GOT3 (cell line): ENCODE data around the gene ZNF480.
"Not testable (repeated sequence)": the region's sequence is repeated elsewhere in the genome, so short reads cannot be mapped to it uniquely, and the experiment has no call there.

Source experiments
- DNase-seq: peaks from one replicate; lab custom pipeline; 2025; ENCODE audit warnings: mixed read lengths; lab: John Stamatoyannopoulos, UW

Gene ZNF480

DNA sequence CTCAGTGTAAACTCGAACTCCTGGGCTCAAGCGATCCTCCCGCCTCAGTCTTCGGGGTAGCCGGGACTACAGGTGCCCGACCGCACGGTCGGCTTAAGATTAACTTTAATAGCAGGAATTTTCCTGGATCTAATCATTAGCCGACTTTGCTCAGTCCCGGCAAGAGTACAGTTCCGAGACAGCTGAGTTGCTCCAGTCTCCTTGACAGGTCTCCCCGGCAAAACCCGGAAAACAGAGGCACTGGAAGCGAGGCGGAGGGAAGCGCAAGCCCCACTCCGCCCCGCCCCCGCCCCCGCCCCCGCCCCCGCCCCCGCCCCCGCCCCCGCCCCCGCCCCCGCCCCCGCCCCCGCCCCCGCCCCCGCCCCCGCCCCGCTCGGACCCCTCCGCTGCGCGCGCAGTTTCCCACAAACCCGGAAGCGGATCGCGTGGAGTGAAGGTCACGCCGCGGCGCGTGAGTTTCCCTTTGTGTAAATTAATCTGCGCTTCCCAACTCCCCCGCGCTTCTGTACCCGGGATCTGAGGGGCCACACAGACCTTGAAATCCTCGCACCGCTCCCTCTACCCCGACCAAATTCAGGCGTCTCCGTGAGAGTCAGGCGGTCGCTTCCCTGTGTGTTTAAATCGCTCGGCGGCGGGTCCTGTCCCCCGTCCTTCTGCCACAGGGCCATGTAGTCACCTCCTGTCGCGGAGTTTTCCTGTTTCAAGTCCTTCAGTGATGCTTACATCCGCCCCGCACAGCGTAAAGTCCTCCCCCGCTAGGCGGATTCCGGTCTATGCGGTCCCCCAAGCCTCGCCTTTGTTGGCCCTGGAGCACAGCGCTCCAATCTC, at the start of gene ZNF480:
TSS of gene ZNF480 (plus strand) at position 397 of the 828 bp plus-strand sequence. CDS start 3,244 bp downstream, outside the sequence.
- no peak for DNase-seq

GRCh38 chr19:52248241-52248640, 48.7 kb upstream of the ZNF480 start:
- DNase-seq: no peak

DNA sequence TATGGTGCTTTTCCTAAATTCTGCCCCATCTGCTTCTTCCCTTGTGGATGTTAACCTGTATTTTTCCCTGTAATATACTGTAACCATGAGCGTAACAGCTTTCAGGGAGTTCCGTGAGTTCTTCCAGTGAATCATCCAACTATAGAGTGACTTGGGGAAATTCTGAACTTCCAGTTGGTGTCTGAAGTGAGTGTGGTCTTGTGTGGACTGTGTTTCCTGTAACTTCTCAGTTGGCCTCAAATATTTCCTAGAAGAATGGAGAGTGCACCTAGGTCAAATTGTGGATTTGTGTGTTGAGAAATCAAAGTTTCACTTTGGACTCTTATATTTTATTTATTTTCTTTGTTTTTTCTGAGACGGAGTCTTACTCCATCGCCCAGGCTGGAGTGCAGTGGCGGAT, 38.5 kb upstream of the ZNF480 start:
- no peak for DNase-seq

- DNase-seq: not testable (repeated sequence)
These were observed 31.4 kb upstream of the ZNF480 start for GRCh38 chr19:52265556-52265955.

DNA sequence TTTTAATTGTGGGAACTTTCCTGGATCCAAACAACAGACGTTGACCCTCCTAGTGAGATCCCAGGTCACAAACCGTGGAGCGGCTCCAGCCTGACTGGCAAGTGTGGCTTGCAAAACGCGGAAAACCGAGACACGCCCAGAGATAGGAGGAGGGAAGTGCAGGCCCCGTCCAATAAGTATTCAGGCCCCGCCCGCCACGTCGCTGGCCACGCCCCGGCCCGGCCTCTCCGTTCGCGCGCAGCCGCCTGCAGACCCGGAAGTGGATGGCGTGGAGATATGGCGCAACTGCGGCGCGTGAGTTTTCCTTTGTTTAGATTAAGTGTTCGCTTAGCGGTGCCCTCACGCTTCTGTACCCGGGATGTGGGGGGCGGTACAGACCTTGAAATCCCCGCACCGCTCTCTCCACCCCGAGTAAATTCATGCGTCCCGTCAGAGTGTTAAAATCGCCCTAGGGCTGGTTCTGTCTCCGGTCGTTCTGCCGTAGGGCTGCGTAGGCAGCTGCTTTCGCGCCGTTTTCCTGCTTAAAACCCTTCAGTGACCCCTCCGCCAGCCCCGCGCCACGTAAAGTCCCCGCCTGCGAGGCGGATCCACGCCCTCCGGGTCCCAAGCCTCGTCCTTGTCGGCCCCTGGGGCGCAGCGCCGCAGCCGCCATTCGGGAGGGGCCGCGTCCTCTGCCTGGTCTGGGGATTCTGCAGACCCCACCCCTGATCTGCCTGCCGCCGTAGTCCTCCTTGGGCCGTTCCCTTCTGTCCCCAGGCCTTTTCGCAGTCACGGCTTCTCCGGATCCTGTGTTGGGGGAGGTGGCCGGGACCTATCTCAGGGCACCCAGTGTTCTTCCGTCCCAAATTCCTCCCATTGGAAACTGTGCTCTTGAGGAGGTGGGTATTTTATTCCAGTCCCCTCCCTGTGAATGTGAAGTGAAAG, 27.4 kb upstream of the ZNF480 start, which contains the start of gene ZNF766:
TSS of gene ZNF766 (plus strand) at position 250 of the 924 bp plus-strand sequence. CDS start at position 277, 27 bp downstream.
- peak; percentile 81 for DNase-seq

DNA sequence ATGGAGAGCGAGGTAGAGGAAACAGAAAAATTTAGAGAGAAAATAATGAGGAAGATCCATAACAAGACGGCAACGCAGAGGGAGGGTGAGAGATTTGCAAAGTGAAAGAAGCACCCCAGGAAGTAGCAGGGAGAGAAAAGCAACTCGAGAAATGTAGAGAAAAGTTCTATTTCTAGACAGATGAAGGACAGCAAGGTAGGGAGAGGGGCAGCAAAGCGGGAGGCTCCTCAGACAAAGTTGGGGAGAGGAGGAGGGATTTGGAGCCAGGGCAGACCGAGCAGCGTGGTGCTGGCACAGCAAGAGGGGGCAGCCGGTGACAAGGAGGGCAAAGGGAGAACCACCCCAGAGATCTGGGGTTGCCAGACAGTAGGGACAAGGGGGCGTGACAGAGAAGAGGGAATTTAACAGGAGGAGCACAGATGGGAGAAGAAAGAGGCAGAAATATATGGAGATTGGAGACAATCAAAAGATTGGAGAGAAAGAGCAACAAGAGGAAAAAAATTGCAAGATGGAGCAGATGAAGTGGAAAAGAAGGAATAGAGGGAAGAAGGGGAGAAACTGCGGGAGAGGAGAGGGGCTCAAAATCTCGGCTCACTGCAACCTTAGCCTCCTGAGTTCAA, 26.6 kb upstream of the ZNF480 start:
- DNase-seq: no peak

DNA sequence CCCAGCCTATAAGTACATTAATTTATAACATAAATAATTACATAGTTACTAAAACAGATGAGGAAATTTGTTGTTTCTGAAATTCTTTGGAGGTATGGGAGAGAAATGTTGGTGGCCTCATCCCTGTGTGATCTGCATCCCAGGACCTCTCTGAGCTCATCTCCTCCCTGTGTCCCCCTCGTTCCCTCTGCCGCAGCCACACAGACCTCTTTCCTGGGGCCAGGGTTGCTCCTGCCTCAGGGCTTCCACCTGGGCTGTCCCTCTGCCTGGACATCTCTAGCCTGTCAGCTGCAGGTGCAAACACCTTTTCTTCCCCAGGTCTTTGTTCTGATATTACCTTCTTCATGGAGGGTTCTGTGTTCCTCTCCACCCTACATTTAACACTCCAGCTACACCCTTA, 23.7 kb upstream of the ZNF480 start:
- DNase-seq: no peak

GRCh38 chr19:52274191-52274590, 22.8 kb upstream of the ZNF480 start:
- no peak for DNase-seq

- no peak for DNase-seq
These were observed 21.0 kb upstream of the ZNF480 start for GRCh38 chr19:52275988-52276387.

DNA sequence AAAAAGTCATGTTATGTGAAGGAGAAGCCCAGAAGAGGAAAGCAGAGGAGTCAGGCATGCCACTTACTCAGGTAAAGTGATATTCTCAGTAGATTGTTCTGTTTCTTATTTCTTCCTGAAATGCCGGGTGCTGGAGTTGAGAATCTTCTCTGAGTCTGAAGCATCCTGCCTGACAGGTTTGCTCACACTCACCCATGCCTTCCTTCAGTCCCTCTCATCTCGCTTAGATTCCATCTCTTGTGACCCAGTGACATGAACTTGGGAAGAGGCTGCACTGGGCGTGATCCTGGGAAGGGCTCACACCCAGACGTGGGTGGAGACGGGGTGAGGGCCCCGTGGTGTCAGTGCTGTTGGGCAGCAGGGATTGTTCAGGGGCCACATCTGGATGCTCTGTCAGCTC, 19.5 kb upstream of the ZNF480 start:
- DNase-seq: no peak

DNA sequence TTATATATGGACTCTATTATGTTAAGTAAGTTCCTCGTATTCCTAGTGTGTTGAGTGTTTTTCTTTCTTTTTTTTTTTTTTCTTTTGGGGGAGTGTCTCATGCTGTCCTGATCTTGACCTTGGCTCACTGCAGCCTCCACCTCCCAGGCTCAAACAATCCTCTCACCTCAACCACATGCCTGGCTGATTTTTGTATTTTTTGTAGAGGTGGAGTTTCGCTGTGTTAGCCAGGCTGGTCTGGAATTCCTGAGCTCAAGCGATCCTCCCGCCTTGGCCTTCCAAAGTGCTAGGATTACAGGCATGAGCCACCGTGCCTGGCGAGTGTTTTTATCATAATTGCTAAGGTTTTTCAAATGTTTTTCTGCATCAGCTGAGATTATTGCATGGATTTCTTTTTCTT, 10.7 kb upstream of the ZNF480 start:
- no peak for DNase-seq

- DNase-seq: no peak
These were observed 5.2 kb upstream of the ZNF480 start for GRCh38 chr19:52291781-52292180.

DNA sequence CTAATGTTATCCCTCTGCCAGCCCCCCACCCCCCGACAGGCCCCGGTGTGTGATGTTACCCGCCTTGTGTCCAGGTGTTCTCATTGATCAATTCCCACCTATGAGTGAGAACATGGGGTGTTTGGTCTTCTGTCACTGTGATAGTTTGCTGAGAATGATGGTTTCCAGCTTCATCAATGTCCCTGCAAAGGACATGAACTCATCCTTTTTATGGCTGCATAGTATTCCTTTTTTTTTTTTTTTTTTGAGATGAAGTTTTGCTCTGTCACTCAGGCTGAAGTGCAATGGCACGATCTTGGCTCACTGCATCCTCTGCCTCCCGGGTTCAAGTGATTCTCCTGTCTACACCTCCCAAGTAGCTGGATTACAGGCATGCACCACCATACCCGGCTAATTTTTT, 4.0 kb upstream of the ZNF480 start:
- not testable (repeated sequence) for DNase-seq

- no peak for DNase-seq
These were observed 583 bp upstream of the ZNF480 start for GRCh38 chr19:52296400-52296772.

GRCh38 chr19:52297601-52298364, 814 bp downstream of the ZNF480 start:
- no peak for DNase-seq

DNA sequence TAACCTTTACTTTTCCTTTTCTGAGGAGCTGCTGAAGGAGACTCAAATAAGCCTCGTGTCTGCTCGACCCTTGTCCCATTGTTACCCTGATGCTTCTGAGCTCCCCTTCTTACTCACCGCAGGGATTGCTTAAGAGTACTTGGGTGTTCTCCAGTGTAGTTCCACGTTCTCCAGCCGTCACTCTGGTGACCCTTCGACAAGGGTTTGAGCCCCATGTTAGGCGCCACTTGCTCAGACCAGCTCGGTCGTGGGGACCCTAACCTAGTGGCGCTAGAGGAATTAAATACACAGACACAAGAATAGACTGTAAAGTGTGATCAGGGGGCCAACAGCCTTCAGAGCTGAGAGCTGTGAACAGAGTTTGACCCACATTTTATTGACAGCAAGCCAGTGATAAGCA, 10.3 kb downstream of the ZNF480 start:
- DNase-seq: no peak

- no peak for DNase-seq
These were observed 25.5 kb downstream of the ZNF480 start for GRCh38 chr19:52322429-52322828.

DNA sequence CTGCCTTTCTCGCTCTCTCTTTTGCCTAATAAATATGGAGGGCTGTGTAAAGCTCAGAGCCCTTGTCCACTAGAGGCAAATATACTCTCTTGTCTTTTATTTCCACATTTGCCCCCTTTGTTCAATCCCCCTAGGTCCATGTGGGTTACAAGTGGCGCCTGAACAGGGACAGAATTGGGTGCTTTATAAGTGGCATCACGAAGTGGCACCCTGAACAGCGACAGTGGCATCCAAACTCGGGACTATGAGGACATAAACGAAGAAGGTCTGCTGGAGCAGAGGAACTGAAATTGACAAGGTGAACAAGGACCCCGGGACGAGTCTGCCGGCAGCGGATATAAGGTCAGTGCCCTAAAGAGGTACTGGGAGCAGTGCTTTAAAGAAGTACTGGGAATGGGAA, 34.8 kb downstream of the ZNF480 start:
- DNase-seq: no peak

DNA sequence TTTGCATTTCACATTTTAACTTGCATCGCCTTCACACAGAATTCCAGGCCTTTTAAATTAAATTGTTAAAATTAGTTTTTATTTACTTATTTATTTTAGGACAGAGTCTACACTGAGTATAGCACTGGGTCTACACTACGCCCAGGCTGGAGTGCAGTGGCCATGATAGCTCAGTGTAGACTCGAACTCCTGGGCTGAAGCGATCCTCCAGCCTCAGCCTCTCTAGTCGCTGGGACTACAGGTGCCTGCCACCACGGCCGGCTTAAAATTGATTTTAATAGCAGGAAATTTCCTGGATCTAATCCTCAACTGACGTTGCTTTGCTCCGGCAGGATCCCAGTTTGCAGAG, 38.8 kb downstream of the ZNF480 start:
- no peak for DNase-seq

DNA sequence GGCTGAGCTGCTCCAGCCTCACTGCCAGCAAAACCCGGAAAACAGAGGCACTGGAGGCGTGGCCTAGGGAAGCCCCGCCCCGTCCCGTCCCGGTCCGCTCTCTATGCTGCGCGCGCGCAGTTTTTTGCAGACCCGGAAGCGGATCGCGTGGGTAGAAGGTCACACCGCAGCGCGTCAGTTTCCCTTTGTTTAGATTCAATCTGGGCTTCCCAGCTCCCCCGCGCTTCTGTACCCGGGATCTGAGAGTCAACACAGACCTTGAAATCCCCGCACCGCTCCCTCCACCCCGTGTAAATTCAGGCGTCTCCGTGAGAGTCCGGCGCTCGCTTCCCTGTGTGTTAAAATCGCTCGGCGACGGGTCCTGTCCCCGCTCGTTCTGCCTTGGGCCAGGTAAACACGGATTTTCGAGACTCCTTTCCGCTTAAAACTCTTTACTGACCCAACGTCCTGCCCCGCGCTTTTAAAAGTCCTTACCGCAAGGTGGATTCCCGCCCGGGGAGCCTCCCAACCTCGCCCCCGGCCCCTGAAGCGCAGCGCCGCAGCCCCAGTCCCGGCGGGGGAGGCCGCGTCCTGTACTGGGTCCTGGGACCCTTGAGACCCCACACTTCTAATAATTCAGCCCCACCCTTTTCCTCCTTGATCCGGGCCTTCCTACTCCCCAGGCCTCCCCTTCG, 39.3 kb downstream of the ZNF480 start, which contains the start of gene ZNF610:
TSS of gene ZNF610 (plus strand) at position 127 of the 674 bp plus-strand sequence. CDS start 12,930 bp downstream, outside the sequence.
- DNase-seq: peak; percentile 30

GRCh38 chr19:52336791-52337381, 39.9 kb downstream of the ZNF480 start:
- no peak for DNase-seq
